NCI-H2081 (cell line): Measurements from ENCODE around the gene NF1.
"Not testable (repeated sequence)": the region's sequence is repeated elsewhere in the genome, so short reads cannot be mapped to it uniquely, and the experiment has no call there.

Source experiments
- DNase-seq, 2 experiments: peaks; one replicate each; lab custom pipeline; 2025; lab: John Stamatoyannopoulos, UW

NF1 gene

GRCh38 chr17:31078290-31078689 lies 16.5 kb upstream of the NF1 start:
- no peak for DNase-seq

- DNase-seq = no peak
Observed at GRCh38 chr17:31079731-31080130, 15.0 kb upstream of the NF1 start.

DNA sequence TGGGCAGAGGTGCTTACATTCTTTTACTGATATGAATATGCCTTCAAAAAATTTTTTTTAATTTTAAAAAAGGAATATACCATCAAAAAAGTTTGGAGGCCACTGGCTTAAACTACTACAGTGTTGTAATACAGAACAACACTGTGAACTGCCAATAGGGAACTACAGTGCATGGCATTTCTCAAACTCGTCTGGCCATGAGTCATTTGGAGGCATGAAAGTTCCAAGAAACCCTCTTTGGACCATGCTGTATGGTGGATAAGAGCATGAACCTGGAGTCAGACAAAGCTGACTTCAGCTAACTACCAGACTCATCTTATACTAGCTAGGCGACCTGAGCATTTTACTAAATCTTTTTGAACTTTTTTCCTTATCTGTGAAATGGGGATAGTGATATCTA lies 9.2 kb upstream of the NF1 start:
- no peak for DNase-seq

GRCh38 chr17:31089471-31089870 lies 5.3 kb upstream of the NF1 start:
- no peak for DNase-seq

DNA sequence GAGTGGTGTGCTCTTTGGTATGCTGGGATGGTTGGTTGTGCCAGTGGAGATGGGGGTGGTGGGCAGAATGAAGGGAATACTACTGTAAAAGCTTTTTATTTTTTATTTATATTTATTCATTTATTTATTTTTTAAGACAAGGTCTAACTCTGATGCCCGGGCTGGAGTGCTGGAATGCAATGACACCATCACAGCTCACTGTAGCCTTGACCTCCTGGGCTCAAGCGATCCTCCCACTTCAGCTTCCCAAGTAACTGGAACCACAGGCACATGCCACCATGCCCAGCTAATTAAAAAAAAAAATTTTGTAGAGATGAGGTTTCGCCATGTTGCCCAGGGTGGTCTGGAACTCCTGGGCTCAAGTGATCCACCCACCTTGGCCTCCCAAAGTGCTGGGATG lies 4.1 kb upstream of the NF1 start:
- DNase-seq = not testable (repeated sequence)

- no peak for DNase-seq
Observed at GRCh38 chr17:31092475-31093064, 2.2 kb upstream of the NF1 start.

DNA sequence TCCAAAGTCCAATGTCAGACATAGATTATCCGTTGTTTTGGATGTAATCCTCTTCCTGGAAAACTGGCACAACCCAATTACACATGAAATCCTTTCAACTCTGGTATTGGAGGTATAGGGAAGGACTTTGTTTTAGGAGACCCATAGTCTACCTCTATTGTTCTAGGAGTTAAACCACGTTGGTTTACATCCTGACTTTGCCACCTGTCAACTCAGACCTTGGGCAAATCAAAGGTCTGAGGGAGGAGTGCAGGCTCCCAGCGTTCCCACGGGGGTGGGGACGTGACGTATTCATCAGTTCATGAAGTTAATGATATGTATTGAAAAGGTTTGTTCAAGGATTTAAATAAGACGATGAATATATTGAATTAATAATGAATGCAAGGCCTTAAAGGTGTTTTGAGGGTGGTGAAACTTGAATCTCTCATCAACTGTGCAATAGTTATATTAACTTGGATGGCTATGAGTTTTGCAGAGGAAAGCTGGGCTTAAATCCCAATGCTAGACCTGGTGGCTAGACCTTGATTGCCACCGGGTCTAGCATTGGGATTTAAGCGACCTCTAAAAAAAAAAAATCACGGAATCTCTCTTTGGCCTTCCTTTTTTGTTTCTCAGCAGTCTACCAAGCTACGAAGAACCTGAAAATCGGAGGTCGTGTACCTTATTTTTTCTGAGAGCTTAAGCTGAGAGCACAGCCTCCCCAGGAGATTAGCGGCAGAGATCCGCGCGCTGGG lies 744 bp upstream of the NF1 start:
- DNase-seq = no peak

- peak; percentile 9 to 17 for DNase-seq
Observed at GRCh38 chr17:31095236-31096105, 694 bp downstream of the NF1 start.

DNA sequence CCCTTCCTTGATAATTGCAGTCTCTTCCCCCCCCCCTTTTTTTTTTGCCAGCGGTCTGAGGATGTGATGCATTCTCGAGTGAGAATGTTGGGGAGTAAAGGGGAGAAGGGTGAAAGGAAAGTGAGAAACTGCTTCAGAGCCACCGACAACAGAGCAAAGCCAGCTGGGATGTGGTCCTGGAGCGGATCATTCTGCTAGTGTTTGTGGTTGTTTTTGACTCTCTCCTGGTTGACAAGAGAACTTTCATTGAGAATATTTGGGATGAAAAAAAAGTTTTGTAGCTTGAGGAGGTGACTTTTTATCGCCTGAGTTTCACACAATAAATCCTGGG lies 1.3 kb downstream of the NF1 start:
- no peak for DNase-seq

- no peak for DNase-seq
Observed at GRCh38 chr17:31099016-31099415, 4.2 kb downstream of the NF1 start.

DNA sequence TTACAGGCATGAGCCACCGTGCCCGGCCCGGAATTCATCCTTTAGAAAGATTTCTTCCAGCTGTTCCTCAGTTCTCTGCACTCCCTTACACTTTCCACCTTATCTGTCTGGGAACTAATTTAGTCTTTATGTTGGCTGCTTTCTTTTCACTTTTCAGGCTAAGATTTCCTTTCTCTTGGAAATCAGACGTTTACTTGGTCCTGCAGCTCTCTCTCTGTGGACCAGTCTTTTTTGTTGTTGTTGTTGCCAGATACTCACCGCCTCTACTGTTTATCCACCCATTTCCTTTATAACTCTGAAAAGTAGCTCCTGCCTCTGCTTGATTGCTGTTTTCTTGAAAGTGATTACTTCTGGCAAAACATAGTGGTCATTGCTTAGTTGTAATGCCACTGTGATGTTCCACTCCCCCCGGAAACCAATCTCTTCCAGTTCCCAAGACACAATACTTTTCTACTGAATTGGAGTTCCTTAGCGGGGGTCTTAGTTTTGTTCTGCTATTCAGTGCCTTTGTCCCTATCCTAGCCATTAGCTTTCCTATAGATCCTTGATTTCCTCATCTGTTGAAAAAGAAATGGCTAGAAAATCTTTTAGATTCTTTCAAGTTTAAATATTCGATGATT lies 6.2 kb downstream of the NF1 start:
- no peak for DNase-seq

DNA sequence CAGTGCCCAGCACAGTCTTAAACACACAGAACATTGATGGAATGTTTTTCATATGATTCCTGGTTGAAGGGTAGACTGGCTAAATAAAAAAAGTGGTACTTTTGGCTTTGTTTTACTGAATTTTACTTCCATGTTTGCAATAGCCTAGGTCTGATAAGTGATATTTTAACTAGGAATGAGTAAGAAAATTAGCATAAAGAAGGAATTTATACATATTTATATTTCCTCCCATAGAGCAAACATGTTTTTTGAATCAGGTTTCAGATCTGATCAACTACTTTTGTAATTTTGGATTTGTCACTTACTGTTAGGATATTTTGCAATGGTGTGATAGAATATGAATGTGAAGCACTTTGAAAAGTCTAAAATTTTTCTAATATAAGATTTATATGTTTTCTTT lies 7.2 kb downstream of the NF1 start:
- DNase-seq = no peak

- no peak for DNase-seq
Observed at GRCh38 chr17:31105991-31106390, 11.2 kb downstream of the NF1 start.

DNA sequence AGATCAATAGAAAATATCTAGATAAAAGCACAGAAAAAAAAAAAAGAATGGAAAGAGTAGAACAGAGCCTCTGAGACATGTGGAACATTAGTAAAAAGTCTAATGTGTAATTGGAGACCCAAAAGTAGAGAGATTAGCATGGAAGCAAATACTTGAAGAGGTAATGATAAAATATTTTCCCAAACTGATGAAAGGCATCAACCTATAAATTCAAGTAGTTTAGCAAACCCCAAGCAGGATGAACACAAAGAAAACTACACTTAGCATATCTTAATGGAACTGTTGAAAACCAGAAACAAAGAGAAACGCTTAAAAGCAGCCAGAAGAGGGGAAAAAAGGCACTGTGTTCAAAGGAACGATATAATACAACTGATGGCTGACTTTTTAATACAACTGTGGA lies 16.4 kb downstream of the NF1 start:
- DNase-seq = no peak

DNA sequence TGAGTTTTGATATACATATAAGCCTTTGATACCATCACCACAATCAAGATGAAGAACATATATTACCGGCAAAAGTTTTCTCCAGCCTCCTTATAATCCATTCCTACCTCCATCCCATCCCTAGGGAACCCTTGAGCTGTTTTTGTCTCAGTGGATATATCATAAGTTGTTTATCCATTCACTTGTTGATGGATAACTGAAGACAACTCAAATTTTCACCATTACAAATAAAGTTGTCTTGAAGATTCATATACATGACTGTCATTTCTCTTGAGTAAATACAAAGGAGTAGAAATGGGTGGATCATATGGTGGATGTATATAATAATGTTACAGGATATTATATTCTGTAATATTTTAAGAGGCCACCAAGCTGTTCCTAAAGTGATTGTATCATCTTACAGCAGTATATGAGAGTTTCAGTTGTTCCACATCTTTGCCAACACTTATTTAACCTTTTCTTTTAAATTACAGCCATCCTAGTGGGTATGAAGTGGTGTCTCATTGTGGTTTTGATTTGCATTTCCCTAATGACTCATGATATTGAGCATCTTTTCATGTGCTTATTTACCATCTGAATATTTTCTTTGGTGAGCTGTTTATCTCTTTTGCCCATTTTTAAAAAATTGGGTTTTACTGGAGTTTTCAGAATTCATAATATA lies 17.4 kb downstream of the NF1 start:
- no peak for DNase-seq

GRCh38 chr17:31113368-31113767 lies 18.6 kb downstream of the NF1 start:
- DNase-seq = not testable (repeated sequence)

- no peak for DNase-seq
Observed at GRCh38 chr17:31113939-31114338, 19.2 kb downstream of the NF1 start.

- no peak for DNase-seq
Observed at GRCh38 chr17:31114956-31115555, 20.3 kb downstream of the NF1 start.

DNA sequence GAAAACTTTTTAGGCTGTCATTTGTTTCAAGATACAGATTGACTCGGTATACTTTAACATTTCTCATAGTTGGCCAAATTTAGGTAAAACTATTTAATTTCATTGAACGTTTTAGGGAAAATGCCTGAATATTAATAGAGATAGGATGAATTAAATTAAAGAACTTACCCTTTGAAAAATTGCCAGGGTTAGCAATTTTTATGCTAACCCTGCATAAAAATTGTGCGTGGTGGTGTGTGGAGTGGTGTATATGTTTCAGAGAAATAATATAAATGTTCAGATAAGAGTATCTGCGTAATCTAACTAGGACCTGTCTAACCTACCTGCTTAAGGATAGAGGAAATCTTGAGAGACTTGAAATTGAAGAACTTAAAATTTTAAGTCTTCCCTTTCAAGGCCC lies 21.4 kb downstream of the NF1 start:
- no peak for DNase-seq

DNA sequence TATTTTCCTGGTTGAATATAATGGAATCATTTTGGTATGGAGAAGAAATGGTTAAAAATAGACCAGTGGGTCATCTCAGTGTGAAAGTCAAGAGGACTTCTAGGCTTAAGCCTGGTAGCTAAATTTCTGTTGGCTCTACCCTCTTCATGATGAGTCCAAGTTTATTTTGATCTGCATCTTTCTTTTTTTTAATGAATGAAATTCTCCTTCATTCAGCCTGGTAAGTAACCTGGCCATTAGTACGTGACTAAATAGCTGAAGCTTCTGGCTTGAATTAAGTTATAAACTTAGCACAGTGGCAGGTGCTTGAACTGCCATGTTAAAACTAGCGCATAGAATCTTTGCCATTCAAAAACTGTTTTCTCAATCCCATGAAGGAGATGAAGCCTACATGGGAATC lies 28.0 kb downstream of the NF1 start:
- DNase-seq = no peak

DNA sequence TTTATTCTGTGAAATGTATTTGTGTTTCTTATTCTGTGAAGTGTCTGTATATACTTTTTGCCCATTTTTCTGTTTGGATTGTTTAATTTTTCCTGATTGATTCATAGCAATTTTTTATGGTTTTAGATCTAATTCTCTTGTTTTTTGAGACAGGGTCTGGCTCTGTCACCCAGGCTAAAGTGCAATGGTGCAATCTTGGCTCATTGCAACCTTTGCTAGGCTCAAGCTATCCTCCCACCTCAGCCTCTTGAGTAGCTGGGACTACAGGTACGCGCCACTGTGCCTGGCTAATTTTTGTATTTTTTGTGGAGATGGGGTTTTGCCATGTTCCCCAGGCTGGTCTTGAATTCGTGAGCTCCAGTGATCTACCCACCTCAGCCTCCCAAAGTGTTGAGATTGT lies 31.5 kb downstream of the NF1 start:
- DNase-seq = no peak

DNA sequence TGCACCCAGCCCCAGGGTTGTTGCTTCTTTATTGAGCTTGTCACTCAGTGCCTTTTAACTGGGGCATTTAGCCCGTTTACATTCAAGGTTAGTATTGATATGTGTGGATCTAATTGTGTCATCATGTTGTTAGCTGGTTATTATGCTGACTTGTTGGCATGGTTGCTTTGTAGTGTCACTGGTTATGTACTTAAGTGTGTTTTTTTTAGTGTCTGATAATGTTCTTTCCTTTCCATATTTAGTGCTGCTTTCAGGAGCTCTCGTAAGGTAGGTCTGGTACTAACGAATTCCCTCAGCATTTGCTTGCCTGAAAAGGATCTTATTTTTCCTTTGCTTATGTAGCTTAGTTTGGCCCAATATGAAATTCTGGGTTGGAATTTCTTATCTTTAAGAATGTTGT lies 33.5 kb downstream of the NF1 start:
- no peak for DNase-seq
